Suppressor macrophage (primary cell): ENCODE data around the gene ZMYM4.

ENCODE experiments used
- DNase-seq, 4 experiments: peaks; one replicate each; pipeline ENCODE4 v3.0.0-alpha.2; 2020 to 2022

The ZMYM4 gene

DNA sequence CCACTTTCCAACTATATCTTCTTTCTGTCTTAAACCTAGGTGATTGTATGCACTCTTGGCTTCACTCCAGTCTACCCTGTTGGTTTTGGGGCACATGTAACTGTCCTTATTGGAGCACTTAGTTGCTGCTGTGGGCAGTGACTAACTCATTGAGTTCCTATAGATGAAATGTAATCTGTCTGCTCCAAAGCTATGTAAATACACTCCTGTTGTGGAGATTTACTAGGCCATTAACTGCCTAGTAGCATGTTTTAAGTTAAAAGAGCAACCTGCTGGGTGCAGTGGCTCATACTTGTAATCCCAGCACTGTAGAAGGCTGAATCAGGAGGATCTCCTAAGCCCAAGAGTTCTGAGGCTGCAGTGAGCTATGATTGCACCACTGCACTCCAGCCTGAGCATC is 137.6 kb downstream of the ZMYM4 start:
- DNase-seq, result no peak

- no peak for DNase-seq
Measured at GRCh38 chr1:35407743-35408142, 139.2 kb downstream of the ZMYM4 start.

DNA sequence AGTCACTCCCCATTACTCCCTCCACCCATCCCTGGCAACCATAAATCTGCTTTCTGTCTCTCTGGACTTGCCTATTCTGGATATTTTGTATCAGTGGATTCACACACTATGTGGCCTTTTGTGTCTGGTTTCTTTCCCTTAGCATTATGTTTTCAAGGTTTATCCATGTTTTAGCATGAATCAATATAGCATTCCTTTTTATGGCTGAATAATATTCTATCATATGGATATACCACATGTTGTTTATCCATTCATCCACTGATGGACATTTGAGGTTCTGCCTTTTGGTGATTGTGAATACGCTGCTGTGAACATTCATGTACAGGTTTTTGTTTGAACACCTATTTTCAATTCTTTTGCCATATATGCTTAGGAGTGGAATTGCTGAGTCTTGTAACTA is 140.4 kb downstream of the ZMYM4 start:
- DNase-seq, result no peak

DNA sequence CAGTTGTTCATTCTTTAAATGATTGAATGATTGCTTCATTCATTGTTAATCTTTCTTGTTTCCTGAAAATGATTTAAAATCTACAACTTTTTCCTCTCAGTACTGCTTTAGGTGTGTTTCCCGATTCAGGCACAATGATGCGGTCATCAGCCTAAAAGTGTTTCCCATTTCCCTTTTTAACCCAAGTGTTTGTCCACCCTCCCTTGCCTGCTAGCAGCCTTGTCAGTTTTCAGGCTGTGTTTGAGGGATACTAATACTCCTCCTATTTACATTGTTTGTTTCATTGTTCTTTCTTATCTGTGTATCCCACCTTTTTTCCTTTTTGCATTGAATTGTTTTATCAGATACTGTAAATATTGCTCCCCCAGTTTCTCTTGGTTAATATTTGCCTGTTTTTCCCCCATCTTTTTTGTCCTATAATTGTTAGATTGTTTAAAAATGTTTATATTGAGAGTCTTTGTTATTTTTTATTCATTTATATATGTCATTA is 157.6 kb downstream of the ZMYM4 start:
- peak; percentile 5 to 34 (median 30) for DNase-seq

DNA sequence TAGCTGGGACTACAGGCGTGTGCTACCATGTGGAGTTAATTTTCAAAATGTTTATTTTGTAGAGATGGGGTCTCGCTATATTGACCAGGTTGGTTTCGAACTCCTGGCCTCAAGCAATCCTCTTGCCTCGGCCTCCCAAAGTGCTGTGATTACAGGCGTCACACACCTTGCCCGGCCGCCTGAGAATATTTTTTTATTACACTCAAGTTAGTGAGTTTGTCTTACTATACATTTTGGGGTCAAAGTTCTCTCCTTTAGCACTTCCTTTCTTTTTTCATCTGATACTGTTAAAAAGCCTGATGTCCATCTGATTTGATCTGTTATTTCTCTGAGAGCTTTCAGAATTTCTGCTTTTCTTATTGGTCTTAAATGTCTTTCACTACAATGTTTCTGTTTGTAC is 159.9 kb downstream of the ZMYM4 start:
- no peak for DNase-seq

GRCh38 chr1:35430762-35431161 is 162.3 kb downstream of the ZMYM4 start:
- no peak for DNase-seq

GRCh38 chr1:35431173-35431599 is 162.7 kb downstream of the ZMYM4 start:
- no peak for DNase-seq

DNA sequence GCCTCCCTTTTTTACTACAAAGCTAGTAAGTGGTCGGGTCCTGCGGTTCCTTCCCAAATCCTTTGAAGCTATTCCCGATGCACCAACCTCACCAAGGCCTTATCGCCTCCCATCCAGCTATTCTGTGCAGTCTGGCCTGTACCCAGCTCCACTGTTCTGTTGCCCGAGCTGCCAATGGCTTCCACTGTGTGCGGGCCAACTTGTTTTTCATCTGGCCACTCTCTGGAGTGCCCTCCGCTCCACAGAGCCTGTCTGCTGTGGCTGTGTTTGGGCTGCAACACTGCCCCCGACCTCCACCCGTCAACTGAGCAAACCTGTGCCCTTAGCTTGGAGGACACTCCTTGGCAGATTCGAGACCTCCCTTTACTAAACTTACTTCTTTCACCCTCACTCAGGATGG is 163.7 kb downstream of the ZMYM4 start:
- no peak for DNase-seq

- no peak for DNase-seq
Measured at GRCh38 chr1:35433714-35434113, 165.2 kb downstream of the ZMYM4 start.

DNA sequence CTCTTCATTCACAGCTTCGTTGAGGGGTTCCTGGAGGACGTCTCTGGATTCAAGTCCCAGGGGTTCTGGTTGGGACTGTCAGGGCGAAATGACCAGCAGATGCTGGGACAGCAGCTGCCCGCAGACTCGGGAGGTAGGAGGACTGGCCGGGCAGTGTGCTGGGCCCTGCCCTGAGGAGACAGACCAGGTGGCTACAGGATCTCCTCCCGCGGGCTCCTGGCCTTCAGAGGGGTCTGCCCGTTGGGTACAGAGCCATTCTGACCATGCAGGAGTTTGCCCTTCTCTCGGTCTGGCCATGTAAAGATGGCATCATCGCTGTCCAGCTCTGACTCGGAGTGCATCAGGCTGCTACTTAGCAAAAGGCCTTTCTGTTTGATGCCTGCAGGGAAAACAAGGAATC is 166.2 kb downstream of the ZMYM4 start:
- no peak for DNase-seq

GRCh38 chr1:35436078-35436477 is 167.6 kb downstream of the ZMYM4 start:
- DNase-seq, result no peak

GRCh38 chr1:35437200-35437599 is 168.7 kb downstream of the ZMYM4 start:
- no peak for DNase-seq

DNA sequence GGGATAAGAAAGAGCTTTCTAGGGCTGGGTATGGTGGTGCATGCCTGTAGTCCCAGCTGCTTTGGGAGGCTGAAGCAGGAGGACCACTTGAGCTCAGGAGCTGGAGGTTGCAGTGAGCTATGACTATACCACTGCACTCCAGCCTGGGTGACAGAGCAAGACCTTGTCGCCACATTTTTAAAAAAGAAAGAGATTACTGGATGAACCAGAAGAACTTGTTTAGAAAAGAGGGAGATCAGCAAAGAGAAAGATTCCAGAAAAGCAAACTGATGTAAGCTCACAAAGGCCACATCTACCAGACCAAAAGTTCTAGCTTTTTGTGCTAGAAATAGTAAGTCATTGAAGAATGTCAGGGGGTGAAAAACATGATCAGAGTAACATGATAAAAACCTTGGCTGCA is 171.1 kb downstream of the ZMYM4 start:
- DNase-seq, result no peak

GRCh38 chr1:35441926-35442579 is 173.5 kb downstream of the ZMYM4 start:
- no peak for DNase-seq

- peak in 3 of 4 experiments; percentile 23 to 64 (median 54) for DNase-seq
Measured at GRCh38 chr1:35442734-35443133, 174.2 kb downstream of the ZMYM4 start.

GRCh38 chr1:35443768-35444518 is 175.4 kb downstream of the ZMYM4 start:
- no peak for DNase-seq

GRCh38 chr1:35444519-35444774 is 175.9 kb downstream of the ZMYM4 start:
- DNase-seq, result no peak

DNA sequence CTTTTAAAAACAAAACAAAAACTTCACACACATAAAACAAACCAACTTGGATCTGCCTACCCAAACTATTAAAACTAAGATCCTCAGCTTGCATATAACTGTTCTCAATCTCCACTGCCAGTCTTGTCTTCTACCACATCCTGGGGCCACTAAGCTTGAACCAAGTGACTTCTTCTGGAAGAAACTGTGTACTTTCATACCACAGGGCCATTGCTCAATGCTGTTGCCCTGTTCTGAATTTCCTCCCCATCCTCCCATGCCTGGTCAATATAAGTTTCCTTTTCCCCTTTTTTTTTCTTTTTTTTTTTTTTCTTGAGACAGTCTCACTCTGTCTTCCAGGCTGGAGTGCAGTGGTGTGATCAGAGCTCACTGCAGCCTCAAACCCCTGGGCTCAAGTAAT is 178.8 kb downstream of the ZMYM4 start:
- DNase-seq, result peak; percentile 31 to 78 (median 62)

DNA sequence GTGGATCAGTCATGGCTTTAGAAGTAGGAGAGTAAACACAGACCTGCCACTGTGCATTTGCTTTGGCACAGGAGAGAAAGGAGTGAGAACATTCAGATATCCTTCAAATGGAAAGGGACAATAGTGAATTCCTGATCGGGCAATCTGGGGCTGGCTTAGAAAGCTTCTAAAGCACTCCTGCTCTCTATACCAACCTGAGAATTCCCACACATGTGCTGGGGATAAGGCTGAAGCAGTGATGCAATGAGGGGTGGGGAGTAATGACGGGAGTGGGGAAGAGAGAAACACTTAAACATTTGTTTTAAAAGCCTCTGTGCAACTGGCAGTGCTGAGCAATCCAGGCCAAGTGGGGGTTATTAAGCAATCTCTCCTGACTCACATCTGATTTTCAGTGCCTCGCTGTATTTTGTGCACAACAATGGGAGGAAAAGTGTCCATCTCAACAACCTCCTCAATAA is 179.9 kb downstream of the ZMYM4 start:
- DNase-seq, result peak in 2 of 4 experiments; percentile 79 to 83

DNA sequence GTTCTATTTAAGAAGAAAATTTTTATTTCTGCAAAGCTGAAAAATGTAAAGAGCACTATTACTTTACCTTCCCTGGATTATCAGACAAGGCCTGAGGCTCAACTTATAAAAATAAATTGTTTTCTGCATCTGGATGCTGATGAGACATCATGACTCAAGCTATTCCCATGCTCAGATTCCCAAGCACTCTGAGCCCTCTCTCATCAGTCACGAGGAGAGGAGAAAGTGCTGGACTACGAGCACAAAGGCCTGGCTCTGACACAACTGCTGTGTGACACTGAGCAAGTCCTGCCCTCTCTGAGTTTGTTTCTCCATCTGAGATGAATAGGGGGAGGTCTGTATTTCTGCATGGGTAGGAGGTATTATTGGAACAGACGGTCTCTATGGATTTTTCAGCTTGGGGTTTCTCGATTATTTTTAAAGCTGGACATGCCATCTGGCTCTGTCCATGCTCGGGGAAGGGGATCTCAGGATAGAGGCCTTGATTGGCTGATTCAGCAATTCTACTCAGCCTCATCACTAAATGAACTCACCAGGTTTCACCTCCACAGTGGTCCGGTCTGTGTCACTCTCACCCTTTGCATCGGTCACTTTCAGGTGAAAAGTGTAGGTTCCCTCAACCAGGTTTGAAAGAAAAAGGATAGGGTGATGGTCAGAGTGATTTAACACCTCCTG is 181.0 kb downstream of the ZMYM4 start:
- DNase-seq, result peak in 2 of 4 experiments; percentile 49 to 64

GRCh38 chr1:35451125-35451528 is 182.6 kb downstream of the ZMYM4 start:
- peak; percentile 75 to 88 (median 84) for DNase-seq

DNA sequence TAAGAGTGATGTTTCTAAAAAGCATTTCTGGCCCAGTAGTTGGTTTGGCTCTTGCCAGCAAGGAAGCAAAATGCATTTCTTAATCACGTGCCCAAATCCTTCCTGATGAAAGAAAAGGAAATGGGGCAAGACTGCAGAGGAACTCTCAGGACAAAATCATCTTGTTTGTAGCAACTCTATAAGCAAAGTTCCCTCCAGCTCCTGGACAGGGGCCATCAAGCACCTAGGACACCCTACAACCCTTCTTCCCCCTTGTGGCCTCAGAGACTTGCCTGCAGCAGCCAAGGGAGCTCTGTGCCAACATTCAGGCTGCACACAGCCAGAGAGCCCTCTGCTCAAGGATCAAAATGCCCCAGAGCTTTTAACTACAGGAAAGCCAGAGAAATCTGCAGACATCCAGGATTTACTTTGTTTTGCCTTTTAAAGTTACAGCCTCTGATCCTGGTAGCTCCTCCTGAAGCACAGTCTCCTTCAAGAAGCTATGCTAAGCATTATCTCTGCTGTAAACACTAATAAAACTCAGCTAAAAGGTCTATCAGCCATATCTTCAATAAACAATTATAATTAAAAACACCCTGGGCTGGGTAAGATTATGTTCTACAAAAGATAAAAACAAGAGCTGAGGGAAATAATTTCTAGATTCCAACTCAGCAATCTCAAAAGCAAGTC is 183.7 kb downstream of the ZMYM4 start:
- peak; percentile 62 to 81 (median 79) for DNase-seq

DNA sequence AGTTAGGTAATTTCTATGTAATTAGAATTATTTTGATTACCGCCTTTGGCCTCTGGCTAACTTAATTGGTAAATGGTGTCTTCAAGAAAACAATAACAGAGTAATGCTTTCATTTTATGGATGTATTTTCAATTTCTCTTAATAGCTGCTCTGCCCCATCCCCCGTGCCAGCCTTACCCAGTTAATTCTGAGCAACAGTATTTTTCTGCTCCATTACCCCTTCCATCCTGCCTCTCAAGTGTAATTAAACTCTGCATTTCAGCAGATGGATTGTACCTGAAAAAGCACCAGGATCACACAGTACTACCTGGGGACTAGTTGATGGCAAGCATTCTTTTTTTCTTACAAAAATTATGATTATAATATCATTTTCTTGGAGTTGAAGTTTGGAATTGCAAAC is 184.5 kb downstream of the ZMYM4 start:
- no peak for DNase-seq
